Kidney (tissue), 14 donors: Measurements from ENCODE around the gene PCK2. TPM values are rescaled to one million over a fixed set of nuclear protein-coding genes. Genes with fewer than 3 reads are reported as not detected.

Experiments
- DNase-seq, 5 donors: peaks; one replicate each; pipeline ENCODE4 v3.0.0-alpha.2; 2013 to 2020
- FAIRE-seq: peaks from 2 replicates; lab custom pipeline; 2012; peaks lifted over from hg19 to GRCh38; lab: Jason Lieb, UNC
- H3K27ac ChIP-seq, 2 donors: one replicate each; pipeline ENCODE4 v1.7.0; 2013; ENCODE audit warnings: low read depth in 2 of 2, low read length in 2 of 2, inconsistent platforms in 1 of 2
- H3K27me3 ChIP-seq: one replicate; pipeline ENCODE4 v1.7.1; 2013; ENCODE audit warnings: low read length, inconsistent platforms; ENCODE audit not compliant: control insufficient read depth, insufficient read depth
- H3K36me3 ChIP-seq, 3 donors: one replicate each; pipeline versions ENCODE4 v1.7.0 to v1.7.1; 2013; ENCODE audit warnings: low read length in 3 of 3, control low read depth in 1 of 3, inconsistent platforms in 1 of 3; ENCODE audit not compliant: insufficient read depth in 3 of 3, control insufficient read depth in 2 of 3
- H3K4me1 ChIP-seq, 3 donors: one replicate each; pipeline versions ENCODE4 v1.7.0 to v1.7.1; 2013; ENCODE audit warnings: low read length in 3 of 3, inconsistent platforms in 1 of 3, low read depth in 1 of 3; ENCODE audit not compliant: control insufficient read depth in 2 of 3, insufficient read depth in 2 of 3
- H3K4me3 ChIP-seq, 3 donors: one replicate each; pipeline versions ENCODE4 v1.7.0 to v1.8.1; 2013; ENCODE audit warnings: low read length in 3 of 3, control low read depth in 1 of 3, inconsistent platforms in 1 of 3
- H3K9ac ChIP-seq, 3 donors: one replicate each; pipeline versions ENCODE4 v1.7.0 to v1.7.1; 2013; ENCODE audit warnings: low read length in 3 of 3, control low read depth in 1 of 3, inconsistent platforms in 1 of 3
- H3K9me3 ChIP-seq, 3 donors: one replicate each; pipeline versions ENCODE4 v1.7.0 to v1.7.1; 2013; ENCODE audit warnings: low read length in 3 of 3, control low read depth in 1 of 3, inconsistent platforms in 1 of 3; ENCODE audit not compliant: control insufficient read depth in 2 of 3, insufficient read depth in 1 of 3
- CTCF ChIP-seq: IDR thresholded peaks from 3 replicates; pipeline ENCODE4 v1.5.1; 2012; ENCODE audit warnings: mild to moderate bottlenecking, moderate library complexity, borderline replicate concordance; ENCODE audit not compliant: insufficient read depth; ENCODE audit errors: extremely low read depth
- intact Hi-C: fragments of 100-400 bp; cut with DNase I; formaldehyde crosslinking; loops from one replicate; pipeline ENCODE4 v1.11.1; 2022
- polyA plus RNA-seq: library from polyadenylated mRNA; stranded (reverse); fragments of 350-450 nt; fragmentation: Illumina TruSeq; extraction: RNeasy Lipid Tissue Mini Kit (QIAGEN cat#74804); gene quantifications from one replicate; pipeline ENCODE4 v1.2.3, GENCODE V29; 2014; ENCODE audit warnings: low read depth, low replicate concordance; ENCODE audit not compliant: insufficient read depth
- total RNA-seq: library from RNA; stranded (reverse); fragmentation: NEBNext Ultra II Directional; extraction: Animal tissue kit (Norgen Biotek cat#: 25700); gene quantifications from one replicate; pipeline ENCODE4 v1.2.1, GENCODE V29; 2021
- donor health status: control.
- donor health status: control.
- donor health status: control.
- donor health status: control.
- donor health status: control.
- donor health status: DM: yes; HTN: yes; CAD: no.
- donor health status: Normal renal cell carcinoma (clear cell type).

Gene PCK2
- total and polyA plus RNA-seq, 2 donors from 2014 or later = 36.1 to 140 TPM

GRCh38 chr14:24113801-24114531 lies 19.9 kb downstream of the PCK2 start:
- FAIRE-seq = no peak

GRCh38 chr14:24114532-24115421 lies 20.7 kb downstream of the PCK2 start, which contains the start of the genes DCAF11 and NRL:
Gene DCAF11, plus strand, starts transcription at chr14:24114777. Its CDS starts 818 bp downstream, at chr14:24115595.
Gene NRL, minus strand, starts transcription at chr14:24114949. Its CDS starts 32,101 bp downstream, at chr14:24082848.
- TF ChIP-seq CTCF = peak; percentile 1
- FAIRE-seq (peak; percentile 97), DNase-seq (peak; percentile 99 to 100 (median 100))
- intact Hi-C loops = no loop called here
- Histone ChIP-seq H3K36me3 (peaks cover 7 to 26% (median 18%) of the 10 kb centered on the region in 3 donors), H3K9ac (peak within 1 kb of the TSS; percentile 80 to 88 (median 86)), H3K4me1 (peaks cover 0 to 24% (median 10%) of the 10 kb centered on the region in 3 donors), H3K27me3 (no peaks in the 10 kb centered on the region), H3K4me3 (peak within 1 kb of the TSS; percentile 73 to 93 (median 93)), H3K27ac (peak within 1 kb of the TSS; percentile 99 to 100), H3K9me3 (no peaks in the 10 kb centered on the region)

More at GRCh38 chr14:24113801-24114531, 19.9 kb downstream of the PCK2 start:
- Histone ChIP-seq H3K27me3 (no peaks in the 10 kb centered on the region), H3K4me3 (peak overlapping the region; percentile 73 to 93 (median 84)), H3K9me3 (no peaks in the 10 kb centered on the region), H3K36me3 (peaks cover 3 to 18% (median 11%) of the 10 kb centered on the region in 3 donors), H3K9ac (peak overlapping the region; percentile 80 to 87 (median 86)), H3K4me1 (peaks cover 0 to 24% (median 10%) of the 10 kb centered on the region in 3 donors), H3K27ac (peak overlapping the region; percentile 99 to 100)
- intact Hi-C loops = no loop called here
- peak; percentile 88 to 97 (median 94) for DNase-seq
- no peak for TF ChIP-seq CTCF

- peaks cover 0 to 22% (median 10%) of the 10 kb centered on the region in 3 donors for H3K4me1 ChIP-seq
- H3K9ac ChIP-seq = peak overlapping the region; percentile 65 to 88 (median 83)
- peak overlapping the region; percentile 62 to 99 for H3K27ac ChIP-seq
- DNase-seq (peak in 1 of 5 donors; percentile 80), FAIRE-seq (no peak)
- peak overlapping the region; percentile 73 to 93 (median 88) for H3K4me3 ChIP-seq
- peaks cover 8 to 29% (median 20%) of the 10 kb centered on the region in 3 donors for H3K36me3 ChIP-seq
- intact Hi-C loops = no loop called here
- no peaks in the 10 kb centered on the region for H3K9me3 ChIP-seq
- TF ChIP-seq CTCF = no peak
- no peaks in the 10 kb centered on the region for H3K27me3 ChIP-seq
Measured at GRCh38 chr14:24115422-24116127, 21.5 kb downstream of the PCK2 start.
